Activated CD8-positive, alpha-beta memory T cell treated with anti-CD3 and anti-CD28 coated beads, Interleukin-2, amount 10 ng/mL, durations not matched to agents 7 days and 5 days (primary cell): ENCODE data around the gene SP140. TPM values are rescaled to one million over a fixed set of nuclear protein-coding genes. Genes with fewer than 3 reads are reported as not detected.
A peak's percentile ranks its signal among the peaks of the same experiment; 100 is the strongest.
"Not testable (repeated sequence)": the region's sequence is repeated elsewhere in the genome, so short reads cannot be mapped to it uniquely, and the experiment has no call there.

Experiments used
- ATAC-seq: fragments of 150-1000 bp; cut with Tn5 transposase; one replicate; pipeline ENCODE4 v1.10.0; 2021; ENCODE audit warnings: moderate library complexity
- CTCF ChIA-PET: fragments of 350-600 bp; sonication (Branson Sonifier 250); formaldehyde crosslinking; loops from one replicate; lab custom pipeline; 2021; ENCODE audit warnings: antibody characterized with exemption; lab: Charles Lee
- DNase-seq: peaks from one replicate; pipeline ENCODE4 v3.0.0-alpha.2; 2020
- H3K27ac Mint-ChIP-seq: one replicate; pipeline ENCODE4 v1.8.0; 2021; ENCODE audit warnings: mild to moderate bottlenecking, mixed read lengths
- H3K27me3 Mint-ChIP-seq: one replicate; pipeline ENCODE4 v1.8.0; 2021; ENCODE audit warnings: mixed read lengths
- H3K36me3 Mint-ChIP-seq: one replicate; pipeline ENCODE4 v1.8.0; 2021; ENCODE audit warnings: mild to moderate bottlenecking, mixed read lengths
- H3K4me1 Mint-ChIP-seq: one replicate; pipeline ENCODE4 v1.8.0; 2021; ENCODE audit warnings: mixed read lengths
- H3K4me3 Mint-ChIP-seq: one replicate; pipeline ENCODE4 v1.8.0; 2021; ENCODE audit warnings: mild to moderate bottlenecking, moderate library complexity, mixed read lengths
- H3K9me3 Mint-ChIP-seq: one replicate; pipeline ENCODE4 v1.8.0; 2022; ENCODE audit warnings: low read depth, mixed read lengths
- total RNA-seq, 2 experiments: library from RNA; stranded (reverse); gene quantifications; one replicate each; pipeline ENCODE4 v1.2.3, GENCODE V29; 2021

The SP140 gene
- total RNA-seq, 2 experiments from 2014 or later, result 132 to 142 TPM

GRCh38 chr2:230231251-230231650, 5.7 kb downstream of the SP140 start:
- CTCF ChIA-PET, result no interaction called here
- H3K4me1 Mint-ChIP-seq, result peaks cover 69% of the 10 kb centered on the region
- H3K4me3 Mint-ChIP-seq, result peak overlapping the region; percentile 46
- peaks cover 66% of the 10 kb centered on the region for H3K36me3 Mint-ChIP-seq
- no peaks in the 10 kb centered on the region for H3K27me3 Mint-ChIP-seq
- peaks cover 12% of the 10 kb centered on the region for H3K9me3 Mint-ChIP-seq
- H3K27ac Mint-ChIP-seq, result peak overlapping the region; percentile 57
- DNase-seq (no peak), ATAC-seq (no peak)

DNA sequence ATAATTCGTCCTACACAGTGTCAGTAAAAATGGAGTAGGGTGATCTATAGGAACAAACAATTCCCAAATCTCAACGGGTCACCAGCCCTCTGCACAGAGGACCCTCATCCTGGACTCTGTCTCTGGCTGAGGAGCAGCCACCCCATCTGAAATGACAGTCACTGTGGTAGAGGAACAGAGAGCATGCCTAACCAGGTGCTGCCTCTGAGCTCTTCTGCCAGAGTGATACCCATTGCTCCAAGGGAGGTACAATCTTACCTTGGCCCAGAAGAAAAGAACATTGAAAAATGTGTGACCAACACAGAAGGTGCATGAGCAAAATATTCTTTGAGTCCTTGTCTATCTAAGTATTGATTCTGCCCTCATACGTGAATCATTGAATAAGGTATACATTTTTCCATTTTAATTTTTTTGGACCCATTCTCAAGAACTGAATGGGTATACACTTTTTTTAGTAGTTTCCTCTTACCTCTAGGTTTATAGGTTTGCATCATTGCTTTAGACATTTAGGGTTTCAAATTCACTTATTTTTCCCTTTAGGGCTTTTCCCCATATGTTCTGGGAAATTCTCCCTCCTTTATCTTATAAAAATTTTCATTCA, 8.7 kb downstream of the SP140 start:
- Mint-ChIP-seq H3K4me3 (no peak overlapping the region), H3K27me3 (no peaks in the 10 kb centered on the region), H3K9me3 (peaks cover 12% of the 10 kb centered on the region), H3K4me1 (peaks cover 59% of the 10 kb centered on the region), H3K36me3 (peaks cover 80% of the 10 kb centered on the region), H3K27ac (peak overlapping the region; percentile 73)
- CTCF ChIA-PET, result no interaction called here
- no peak for DNase-seq
- peak; percentile 58 for ATAC-seq

- peaks cover 56% of the 10 kb centered on the region for H3K4me1 Mint-ChIP-seq
- peaks cover 11% of the 10 kb centered on the region for H3K9me3 Mint-ChIP-seq
- H3K4me3 Mint-ChIP-seq, result peak overlapping the region; percentile 50
- no peaks in the 10 kb centered on the region for H3K27me3 Mint-ChIP-seq
- CTCF ChIA-PET, result no interaction called here
- H3K27ac Mint-ChIP-seq, result peak overlapping the region; percentile 79
- ATAC-seq (peak; percentile 72), DNase-seq (no peak)
- H3K36me3 Mint-ChIP-seq, result peaks cover 79% of the 10 kb centered on the region
Observed at GRCh38 chr2:230234845-230235244, 9.3 kb downstream of the SP140 start.

- Mint-ChIP-seq H3K4me3 (no peak overlapping the region), H3K27ac (no peak overlapping the region), H3K9me3 (no peaks in the 10 kb centered on the region), H3K36me3 (peaks cover 42% of the 10 kb centered on the region), H3K4me1 (no peaks in the 10 kb centered on the region), H3K27me3 (no peaks in the 10 kb centered on the region)
- no peak for DNase-seq
- CTCF ChIA-PET, result no interaction called here
- no peak for ATAC-seq
Observed at GRCh38 chr2:230244211-230244610, 18.7 kb downstream of the SP140 start.

DNA sequence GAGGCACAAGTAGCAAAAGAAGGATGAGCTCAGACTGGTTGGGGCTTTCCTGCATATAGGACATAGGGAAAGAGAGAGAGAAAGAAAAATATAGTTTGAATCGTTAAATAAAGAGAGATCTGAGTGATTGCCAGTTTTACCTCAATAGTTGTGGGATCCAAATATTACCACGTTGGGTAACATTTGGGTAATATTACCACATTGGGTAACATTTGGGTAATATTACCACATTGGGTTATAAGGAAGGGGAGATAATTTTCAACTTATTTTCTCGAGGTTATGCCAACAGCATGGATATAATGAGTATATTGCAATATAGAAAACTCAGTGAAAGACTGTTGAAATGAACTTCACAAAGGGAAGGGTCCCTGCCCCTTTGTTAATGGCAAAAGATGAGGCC, 20.7 kb downstream of the SP140 start:
- Mint-ChIP-seq H3K4me1 (no peaks in the 10 kb centered on the region), H3K4me3 (no peak overlapping the region), H3K27me3 (no peaks in the 10 kb centered on the region), H3K36me3 (peaks cover 27% of the 10 kb centered on the region), H3K9me3 (no peaks in the 10 kb centered on the region), H3K27ac (no peak overlapping the region)
- DNase-seq (no peak), ATAC-seq (no peak)
- CTCF ChIA-PET, result no interaction called here

- peaks cover 7% of the 10 kb centered on the region for H3K36me3 Mint-ChIP-seq
- H3K27ac Mint-ChIP-seq, result no peak overlapping the region
- H3K27me3 Mint-ChIP-seq, result no peaks in the 10 kb centered on the region
Observed at GRCh38 chr2:230250231-230250630, 24.7 kb downstream of the SP140 start.

GRCh38 chr2:230254152-230254881, 28.8 kb downstream of the SP140 start:
- Mint-ChIP-seq H3K27ac (no peak overlapping the region), H3K4me1 (peaks cover 21% of the 10 kb centered on the region), H3K36me3 (peaks cover 35% of the 10 kb centered on the region), H3K4me3 (no peak overlapping the region), H3K27me3 (no peaks in the 10 kb centered on the region), H3K9me3 (no peaks in the 10 kb centered on the region)
- DNase-seq, result peak; percentile 50
- peak; percentile 66 for ATAC-seq
- CTCF ChIA-PET, result no interaction called here

More at GRCh38 chr2:230250231-230250630, 24.7 kb downstream of the SP140 start:
- no peak overlapping the region for H3K4me3 Mint-ChIP-seq
- ATAC-seq, result no peak
- CTCF ChIA-PET, result no interaction called here
- DNase-seq, result no peak
- H3K4me1 Mint-ChIP-seq, result no peaks in the 10 kb centered on the region
- no peaks in the 10 kb centered on the region for H3K9me3 Mint-ChIP-seq

GRCh38 chr2:230256733-230257332, 31.3 kb downstream of the SP140 start:
- Mint-ChIP-seq H3K9me3 (peaks cover 2% of the 10 kb centered on the region), H3K4me1 (peaks cover 40% of the 10 kb centered on the region), H3K27me3 (no peaks in the 10 kb centered on the region), H3K4me3 (no peak overlapping the region), H3K36me3 (peaks cover 53% of the 10 kb centered on the region), H3K27ac (peak overlapping the region; percentile 47)
- DNase-seq, result no peak
- CTCF ChIA-PET, result no interaction called here
- peak; percentile 55 for ATAC-seq

- Mint-ChIP-seq H3K4me1 (peaks cover 53% of the 10 kb centered on the region), H3K36me3 (peaks cover 65% of the 10 kb centered on the region)
- CTCF ChIA-PET, result no interaction called here
Observed at GRCh38 chr2:230258483-230258882, 32.9 kb downstream of the SP140 start.

DNA sequence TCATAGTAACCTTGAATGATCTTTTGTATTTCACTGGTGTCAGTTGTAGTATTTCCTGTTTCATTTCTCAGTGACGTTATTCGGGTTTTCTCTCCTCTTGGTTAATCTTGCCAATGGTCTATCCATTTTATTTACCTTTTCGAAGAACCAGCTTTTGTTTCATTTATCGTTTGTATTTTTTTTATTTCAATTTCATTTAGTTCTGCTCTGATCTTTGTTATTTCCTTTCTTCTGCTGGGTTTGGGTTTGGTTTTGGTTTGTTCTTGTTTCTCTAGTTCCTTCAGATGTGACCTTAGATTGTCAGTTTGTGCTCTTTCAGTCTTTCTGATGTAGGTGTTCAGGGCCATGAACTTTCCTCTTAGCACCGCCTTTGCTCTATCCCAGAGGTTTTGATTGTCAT, 36.7 kb downstream of the SP140 start:
- Mint-ChIP-seq H3K36me3 (peaks cover 87% of the 10 kb centered on the region), H3K4me3 (peak overlapping the region; percentile 65), H3K27ac (peak overlapping the region; percentile 86), H3K27me3 (no peaks in the 10 kb centered on the region), H3K4me1 (peaks cover 62% of the 10 kb centered on the region), H3K9me3 (peaks cover 2% of the 10 kb centered on the region)
- CTCF ChIA-PET, result no interaction called here
- DNase-seq, result no peak
- ATAC-seq, result peak; percentile 70

More at GRCh38 chr2:230258483-230258882, 32.9 kb downstream of the SP140 start:
- ATAC-seq, result no peak
- Mint-ChIP-seq H3K27ac (no peak overlapping the region), H3K4me3 (no peak overlapping the region), H3K27me3 (no peaks in the 10 kb centered on the region), H3K9me3 (peaks cover 2% of the 10 kb centered on the region)
- no peak for DNase-seq

DNA sequence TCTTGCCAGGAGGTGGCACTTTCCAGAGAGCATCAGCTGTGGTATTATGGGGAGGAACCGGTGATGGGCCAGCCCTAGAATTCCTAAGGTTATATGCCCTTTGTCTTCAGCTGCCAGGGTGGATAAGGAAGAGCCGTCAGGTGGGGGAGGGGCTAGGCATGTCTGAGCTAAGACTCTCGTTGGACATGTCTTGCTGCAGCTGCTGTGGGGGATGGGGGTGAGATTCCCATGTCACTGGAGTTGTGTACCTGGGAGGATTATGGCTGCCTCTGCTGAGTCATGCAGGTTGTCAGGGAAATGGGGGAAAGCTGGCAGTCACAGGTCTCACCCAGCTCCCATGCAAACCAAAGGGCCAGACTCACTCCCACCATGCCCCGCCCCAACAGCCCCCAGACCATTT, 39.4 kb downstream of the SP140 start:
- H3K9me3 Mint-ChIP-seq, DNase-seq, H3K27me3 Mint-ChIP-seq, CTCF ChIA-PET, H3K27ac Mint-ChIP-seq, ATAC-seq, H3K4me3 Mint-ChIP-seq: not testable (repeated sequence)
- H3K4me1 Mint-ChIP-seq, result peaks cover 77% of the 10 kb centered on the region
- H3K36me3 Mint-ChIP-seq, result peaks cover 86% of the 10 kb centered on the region

DNA sequence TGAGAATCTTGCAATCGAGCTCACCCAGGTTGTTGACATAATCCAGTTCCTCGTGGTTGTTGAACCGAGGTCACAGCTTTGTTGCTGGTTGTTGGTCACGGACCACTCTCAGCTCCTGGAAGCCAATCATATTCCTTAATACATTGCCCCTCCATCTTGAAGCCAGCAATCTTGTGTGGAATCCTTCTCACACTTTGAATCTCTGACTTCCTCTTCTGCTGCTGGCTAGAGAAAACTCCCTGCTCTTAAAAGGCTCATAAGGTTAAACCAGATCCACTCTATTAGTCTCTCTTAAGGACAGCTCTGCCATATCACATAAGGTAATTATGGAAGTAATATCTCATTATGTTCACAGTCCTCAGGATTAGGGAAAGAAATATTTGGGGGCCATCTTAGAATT, 41.1 kb downstream of the SP140 start:
- peaks cover 84% of the 10 kb centered on the region for H3K36me3 Mint-ChIP-seq
- H3K4me1 Mint-ChIP-seq, result peaks cover 62% of the 10 kb centered on the region
- no peak overlapping the region for H3K4me3 Mint-ChIP-seq
- peaks cover 6% of the 10 kb centered on the region for H3K9me3 Mint-ChIP-seq
- H3K27ac Mint-ChIP-seq, result no peak overlapping the region
- H3K27me3 Mint-ChIP-seq, result no peaks in the 10 kb centered on the region
- ATAC-seq, result no peak
- CTCF ChIA-PET, result no interaction called here
- DNase-seq, result no peak

DNA sequence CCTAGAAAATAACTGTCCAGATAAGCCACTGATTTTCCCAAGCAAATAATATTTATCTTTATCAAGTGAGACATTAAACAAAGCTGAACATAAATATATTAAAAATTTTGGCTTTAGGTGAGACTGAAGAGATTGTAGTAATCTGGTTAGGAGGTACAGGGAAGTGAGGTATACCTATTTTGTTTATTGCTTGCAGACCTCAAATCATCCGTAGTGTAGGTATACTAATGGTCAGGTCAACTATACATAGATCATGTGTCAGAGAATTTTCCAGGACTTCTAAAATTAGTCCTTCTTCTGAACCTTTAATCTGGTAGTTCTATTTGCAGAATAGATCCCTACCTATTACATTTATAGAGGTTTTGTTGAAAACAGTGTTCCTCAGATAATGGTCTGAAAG, 41.5 kb downstream of the SP140 start:
- Mint-ChIP-seq H3K9me3 (peaks cover 7% of the 10 kb centered on the region), H3K4me3 (no peak overlapping the region), H3K36me3 (peaks cover 84% of the 10 kb centered on the region), H3K27ac (no peak overlapping the region), H3K4me1 (peaks cover 57% of the 10 kb centered on the region), H3K27me3 (no peaks in the 10 kb centered on the region)
- ATAC-seq (no peak), DNase-seq (no peak)
- CTCF ChIA-PET, result no interaction called here

DNA sequence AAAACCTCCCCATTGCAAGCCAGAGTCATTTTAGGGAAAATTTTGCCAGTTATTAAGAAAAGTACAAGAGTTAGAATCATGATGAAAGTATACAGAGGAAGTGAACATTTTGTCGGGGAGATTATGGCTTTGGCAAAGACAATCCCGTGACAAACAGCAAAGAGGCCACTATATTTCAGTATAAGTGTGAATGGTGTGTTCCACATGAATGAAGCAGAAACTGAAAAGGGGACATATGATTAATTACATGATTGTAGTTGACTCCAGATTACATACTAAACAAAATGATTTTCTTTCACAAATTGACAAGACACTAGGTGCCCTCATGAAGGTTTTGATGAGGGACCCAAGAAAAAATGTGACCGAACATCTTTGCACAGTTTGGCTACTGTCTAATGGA, 42.0 kb downstream of the SP140 start:
- Mint-ChIP-seq H3K27ac (peak overlapping the region; percentile 57), H3K9me3 (peaks cover 7% of the 10 kb centered on the region), H3K4me3 (no peak overlapping the region), H3K27me3 (no peaks in the 10 kb centered on the region), H3K36me3 (peaks cover 84% of the 10 kb centered on the region), H3K4me1 (peaks cover 52% of the 10 kb centered on the region)
- DNase-seq (no peak), ATAC-seq (peak; percentile 30)
- CTCF ChIA-PET, result no interaction called here
